ENCODE results near the gene CHCHD6.

DNA sequence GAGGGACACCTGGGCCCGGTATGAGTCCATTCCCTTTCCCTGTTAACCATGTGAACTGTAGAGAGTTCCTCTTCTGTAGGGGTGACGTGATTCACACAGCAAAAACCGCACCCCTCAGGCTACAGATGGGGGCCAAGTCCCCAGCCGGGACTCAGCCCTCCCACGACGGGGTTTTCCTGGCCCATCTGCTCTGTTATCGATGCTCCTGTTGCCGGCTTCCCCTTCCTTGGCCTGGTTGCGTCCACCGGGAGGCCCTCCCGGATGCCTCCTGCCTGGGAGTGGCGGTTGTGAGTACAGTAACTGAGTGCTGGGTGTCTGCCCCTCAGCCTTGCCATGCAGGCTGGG, 278.1 kb downstream of the CHCHD6 start:
- TF ChIP-seq, protein P1, sequence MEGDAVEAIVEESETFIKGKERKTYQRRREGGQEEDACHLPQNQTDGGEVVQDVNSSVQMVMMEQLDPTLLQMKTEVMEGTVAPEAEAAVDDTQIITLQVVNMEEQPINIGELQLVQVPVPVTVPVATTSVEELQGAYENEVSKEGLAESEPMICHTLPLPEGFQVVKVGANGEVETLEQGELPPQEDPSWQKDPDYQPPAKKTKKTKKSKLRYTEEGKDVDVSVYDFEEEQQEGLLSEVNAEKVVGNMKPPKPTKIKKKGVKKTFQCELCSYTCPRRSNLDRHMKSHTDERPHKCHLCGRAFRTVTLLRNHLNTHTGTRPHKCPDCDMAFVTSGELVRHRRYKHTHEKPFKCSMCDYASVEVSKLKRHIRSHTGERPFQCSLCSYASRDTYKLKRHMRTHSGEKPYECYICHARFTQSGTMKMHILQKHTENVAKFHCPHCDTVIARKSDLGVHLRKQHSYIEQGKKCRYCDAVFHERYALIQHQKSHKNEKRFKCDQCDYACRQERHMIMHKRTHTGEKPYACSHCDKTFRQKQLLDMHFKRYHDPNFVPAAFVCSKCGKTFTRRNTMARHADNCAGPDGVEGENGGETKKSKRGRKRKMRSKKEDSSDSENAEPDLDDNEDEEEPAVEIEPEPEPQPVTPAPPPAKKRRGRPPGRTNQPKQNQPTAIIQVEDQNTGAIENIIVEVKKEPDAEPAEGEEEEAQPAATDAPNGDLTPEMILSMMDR (IDR thresholded peaks at IDR 0.05; ENCODE audit: borderline replicate concordance, extremely low read depth, low read length, poor library complexity, severe bottlenecking): no peak
- TF ChIP-seq EZH2 (IDR thresholded peaks at IDR 0.05; ENCODE audit: borderline replicate concordance, low read depth, low read length, severe bottlenecking): no peak

Data from DND-41 (cell line).